GM15510 (cell line): ENCODE measurements around the gene SEBOX.

Experiments
- POLR2A ChIP-seq: IDR thresholded peaks from 3 replicates; pipeline ENCODE4 v1.6.1; 2011; ENCODE audit warnings: borderline replicate concordance; ENCODE audit not compliant: insufficient read length; ENCODE audit errors: extremely low read depth

The SEBOX gene

DNA sequence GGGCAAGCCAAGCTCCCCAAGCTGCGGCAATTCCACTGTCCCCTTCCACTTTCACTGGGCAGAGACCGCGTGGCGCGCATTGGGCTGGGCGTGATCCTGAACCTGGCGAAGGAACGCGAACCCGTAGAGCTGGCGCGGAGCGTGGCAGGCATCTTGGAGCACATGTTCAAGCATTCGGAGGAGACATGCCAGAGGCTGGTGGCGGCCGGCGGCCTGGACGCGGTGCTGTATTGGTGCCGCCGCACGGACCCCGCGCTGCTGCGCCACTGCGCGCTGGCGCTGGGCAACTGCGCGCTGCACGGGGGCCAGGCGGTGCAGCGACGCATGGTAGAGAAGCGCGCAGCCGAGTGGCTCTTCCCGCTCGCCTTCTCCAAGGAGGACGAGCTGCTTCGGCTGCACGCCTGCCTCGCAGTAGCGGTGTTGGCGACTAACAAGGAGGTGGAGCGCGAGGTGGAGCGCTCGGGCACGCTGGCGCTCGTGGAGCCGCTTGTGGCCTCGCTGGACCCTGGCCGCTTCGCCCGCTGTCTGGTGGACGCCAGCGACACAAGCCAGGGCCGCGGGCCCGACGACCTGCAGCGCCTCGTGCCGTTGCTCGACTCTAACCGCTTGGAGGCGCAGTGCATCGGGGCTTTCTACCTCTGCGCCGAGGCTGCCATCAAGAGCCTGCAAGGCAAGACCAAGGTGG lies 16.3 kb upstream of the SEBOX start:
- TF ChIP-seq POLR2A = no peak

DNA sequence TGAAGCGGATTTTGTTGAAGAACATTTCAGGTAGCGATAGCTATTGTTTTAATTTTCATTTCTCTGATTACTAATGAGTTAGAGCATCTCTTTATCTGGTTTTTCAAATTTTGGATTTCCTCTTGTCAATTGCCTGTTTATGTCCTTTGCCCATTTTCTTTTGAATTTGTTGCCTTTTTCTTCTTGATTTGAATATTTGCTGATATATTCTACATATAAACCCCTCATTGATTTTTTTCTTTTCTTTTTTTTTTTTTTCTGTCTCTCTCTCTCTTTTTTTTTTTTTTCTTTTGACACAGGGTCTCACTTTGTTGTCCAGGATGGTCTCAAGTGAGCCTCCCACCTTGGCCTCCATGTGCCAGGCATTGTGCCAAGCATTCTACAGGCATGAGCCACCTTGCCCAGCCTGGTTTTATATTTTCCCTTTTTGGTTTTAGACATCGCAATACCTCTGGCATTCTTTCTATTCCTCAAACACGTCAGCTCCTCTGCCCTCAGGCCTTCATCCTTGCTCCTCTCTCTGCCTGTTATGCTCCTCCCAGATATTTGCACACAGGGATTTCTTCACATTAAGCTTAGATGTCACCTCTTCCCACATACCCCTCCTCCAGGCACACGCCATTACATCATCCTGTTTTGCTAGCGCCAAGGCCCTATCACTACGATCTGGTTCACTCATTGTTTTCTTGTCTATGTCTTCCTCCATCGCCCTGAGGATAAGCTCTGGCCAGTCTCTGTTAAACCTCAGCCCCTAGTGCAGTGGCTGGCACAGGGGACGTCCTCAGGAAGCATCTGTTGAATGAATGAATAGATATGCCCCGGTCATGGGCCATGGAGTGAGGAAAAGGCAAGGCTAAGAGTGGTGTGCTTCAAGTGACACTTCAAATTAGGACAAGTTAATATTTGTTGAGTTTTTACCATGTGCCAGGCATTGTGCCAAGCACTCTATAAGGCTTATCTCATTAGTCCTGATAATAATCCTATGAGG lies 15.1 kb upstream of the SEBOX start:
- TF ChIP-seq POLR2A = no peak

DNA sequence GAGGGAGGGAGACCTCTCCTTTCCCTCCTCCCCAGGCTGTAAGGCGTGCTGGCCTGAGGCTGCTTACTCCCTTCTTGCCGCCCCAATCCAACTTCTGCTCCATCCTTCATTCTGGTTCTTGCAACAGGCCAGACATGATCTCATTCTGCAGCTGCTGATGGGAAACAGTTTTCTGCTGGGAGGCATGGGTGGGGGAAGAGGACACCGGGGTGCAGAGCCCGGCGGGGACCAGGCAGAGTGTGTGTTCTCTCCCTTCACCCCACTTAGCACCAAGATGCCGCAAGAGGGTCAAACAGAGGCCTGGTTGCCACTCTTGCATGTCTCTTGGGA lies 7.9 kb upstream of the SEBOX start:
- TF ChIP-seq POLR2A = no peak

DNA sequence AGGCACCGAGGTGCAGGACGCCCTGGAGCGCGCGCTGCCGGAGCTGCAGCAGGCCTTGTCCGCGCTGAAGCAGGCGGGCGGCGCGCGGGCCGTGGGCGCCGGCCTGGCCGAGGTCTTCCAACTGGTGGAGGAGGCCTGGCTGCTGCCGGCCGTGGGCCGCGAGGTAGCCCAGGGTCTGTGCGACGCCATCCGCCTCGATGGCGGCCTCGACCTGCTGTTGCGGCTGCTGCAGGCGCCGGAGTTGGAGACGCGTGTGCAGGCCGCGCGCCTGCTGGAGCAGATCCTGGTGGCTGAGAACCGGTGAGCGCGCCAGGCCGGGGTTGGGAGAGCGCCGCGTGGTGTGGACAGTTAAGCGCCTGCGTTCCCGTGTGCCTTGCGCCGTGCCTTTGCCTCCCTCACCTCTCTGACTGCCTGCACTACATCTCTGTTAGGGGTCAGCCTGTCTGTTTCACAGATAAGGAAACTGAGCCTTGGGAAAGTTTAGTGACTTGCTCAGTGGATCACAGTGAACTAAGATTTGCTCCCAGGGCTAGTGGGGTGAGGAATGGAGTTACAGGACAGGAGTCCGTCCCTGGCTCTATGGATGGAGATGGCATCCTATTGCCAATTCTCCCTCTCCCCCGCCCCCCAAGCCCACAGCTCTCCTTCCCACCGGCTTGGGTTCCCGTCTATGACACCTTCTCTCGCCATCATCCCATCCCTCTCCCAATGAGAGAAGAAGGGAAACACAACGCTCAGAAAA lies 7.4 kb upstream of the SEBOX start:
- no peak for TF ChIP-seq POLR2A

DNA sequence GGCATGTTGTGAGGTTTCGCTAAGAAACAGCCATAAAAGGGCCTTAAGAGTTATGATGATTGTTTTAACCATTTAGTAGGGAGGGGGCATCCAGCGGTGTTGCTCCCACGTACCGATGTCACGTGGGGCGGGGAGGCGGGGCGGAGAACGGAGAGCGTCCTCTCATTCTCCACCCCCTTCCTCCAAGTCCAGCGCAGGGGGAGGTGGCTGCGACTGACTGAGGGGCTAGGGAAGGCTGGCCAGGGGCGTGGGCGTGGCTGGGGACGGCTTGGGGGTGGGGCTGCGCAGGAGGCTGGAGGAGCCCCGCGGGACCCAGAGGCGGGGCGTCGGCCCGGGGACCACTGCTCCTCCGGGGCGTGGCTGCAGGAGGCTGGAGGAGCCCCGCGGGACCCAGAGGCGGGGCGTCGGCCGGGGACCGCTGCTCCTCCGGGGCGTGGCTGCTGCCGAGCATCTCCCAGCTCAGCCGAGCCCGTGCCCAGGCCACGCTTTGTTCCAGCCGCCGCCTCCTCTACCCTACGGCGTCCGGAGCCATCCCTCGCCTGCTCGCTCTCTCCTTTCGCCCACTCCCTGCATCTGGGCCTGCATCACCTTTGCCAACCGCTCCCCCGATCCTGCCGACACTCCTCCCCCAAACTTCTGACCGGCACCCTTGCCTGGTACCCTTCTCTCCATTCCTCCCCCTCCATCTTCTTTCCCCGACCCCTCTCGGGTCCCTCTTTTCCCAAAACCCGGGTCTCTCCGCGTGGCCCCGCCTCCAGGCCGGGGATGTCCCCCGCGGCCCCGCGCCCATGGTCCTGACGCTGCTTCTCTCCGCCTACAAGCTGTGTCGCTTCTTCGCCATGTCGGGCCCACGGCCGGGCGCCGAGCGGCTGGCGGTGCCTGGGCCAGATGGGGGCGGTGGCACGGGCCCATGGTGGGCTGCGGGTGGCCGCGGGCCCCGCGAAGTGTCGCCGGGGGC lies 6.5 kb upstream of the SEBOX start, which contains the start of gene SARM1:
Gene SARM1, plus strand, starts transcription at position 450 of the 958 bp plus-strand sequence. Its CDS starts 339 bp downstream, at position 789.
- TF ChIP-seq POLR2A = peak; percentile 42

DNA sequence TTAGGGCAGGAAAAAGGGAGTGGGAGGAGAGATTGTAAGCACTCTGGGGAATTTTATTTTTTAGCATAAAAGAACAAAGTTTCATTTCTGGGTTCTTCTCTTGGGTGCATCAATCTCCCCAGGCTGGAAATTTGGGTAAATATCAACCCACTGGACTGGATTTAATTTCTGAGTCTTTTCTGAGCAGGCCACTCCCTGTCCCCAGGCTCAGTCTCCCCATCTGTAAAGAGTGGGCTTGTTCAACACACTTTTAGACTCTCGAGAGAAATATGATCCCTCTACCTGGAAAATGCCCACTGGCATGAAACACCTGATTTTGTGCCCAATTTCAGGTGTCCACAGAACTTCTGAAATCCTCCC lies 5.7 kb upstream of the SEBOX start:
- no peak for TF ChIP-seq POLR2A

DNA sequence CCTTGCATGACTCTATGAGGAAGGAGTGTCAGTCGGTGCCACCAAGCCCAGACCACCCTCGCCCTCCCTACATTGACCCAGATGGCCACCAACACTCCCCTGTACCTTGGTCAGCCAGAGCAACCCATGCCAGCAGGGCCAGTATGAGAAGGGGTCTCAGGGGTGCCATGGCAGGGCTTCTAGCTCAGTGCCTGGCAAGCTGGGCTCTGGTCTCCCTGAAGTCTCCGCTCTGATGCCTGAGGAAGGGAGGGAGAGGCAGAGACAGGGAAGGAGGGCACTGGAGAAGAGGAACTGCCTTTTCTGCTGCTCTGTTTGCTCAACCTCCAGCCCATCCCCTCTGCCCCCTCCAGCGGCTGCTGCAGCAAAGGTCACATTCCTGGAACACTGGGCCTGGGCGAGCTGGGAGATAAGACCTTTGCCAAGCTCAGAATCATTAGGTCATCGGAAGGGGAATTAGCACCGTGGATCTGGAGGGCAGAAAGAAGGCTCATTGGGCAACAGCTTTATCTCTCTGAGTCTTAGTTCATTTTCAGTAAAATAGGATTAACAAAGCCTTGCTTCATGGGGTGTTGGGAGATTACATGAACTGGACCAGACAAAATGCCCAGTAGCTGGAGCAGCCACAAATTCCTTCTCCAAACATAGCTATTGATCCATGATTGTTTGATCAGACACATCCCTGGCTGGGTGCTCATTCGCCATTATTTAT lies 5.2 kb upstream of the SEBOX start, which contains the start of gene VTN:
Gene VTN, minus strand, starts transcription at position 273 of the 709 bp plus-strand sequence. Its CDS starts 104 bp downstream, at position 169.
- TF ChIP-seq POLR2A = no peak

DNA sequence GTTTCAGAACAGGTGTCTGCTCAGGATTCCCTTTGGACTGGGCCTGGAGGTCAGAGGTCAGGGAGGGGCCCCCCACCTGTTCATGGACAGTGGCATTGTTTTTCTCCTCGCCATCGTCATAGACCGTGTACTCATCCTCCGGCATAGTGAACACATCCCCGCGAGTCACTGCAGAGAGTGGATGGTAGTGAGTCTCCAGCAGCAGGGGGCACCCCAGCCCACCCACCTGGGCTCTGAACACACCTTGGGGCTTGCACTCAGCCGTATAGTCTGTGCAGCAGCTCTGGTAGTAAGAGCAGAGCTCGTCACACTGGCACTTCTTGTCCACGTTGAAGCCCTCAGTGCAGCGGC lies 4.7 kb upstream of the SEBOX start:
- TF ChIP-seq POLR2A = no peak

DNA sequence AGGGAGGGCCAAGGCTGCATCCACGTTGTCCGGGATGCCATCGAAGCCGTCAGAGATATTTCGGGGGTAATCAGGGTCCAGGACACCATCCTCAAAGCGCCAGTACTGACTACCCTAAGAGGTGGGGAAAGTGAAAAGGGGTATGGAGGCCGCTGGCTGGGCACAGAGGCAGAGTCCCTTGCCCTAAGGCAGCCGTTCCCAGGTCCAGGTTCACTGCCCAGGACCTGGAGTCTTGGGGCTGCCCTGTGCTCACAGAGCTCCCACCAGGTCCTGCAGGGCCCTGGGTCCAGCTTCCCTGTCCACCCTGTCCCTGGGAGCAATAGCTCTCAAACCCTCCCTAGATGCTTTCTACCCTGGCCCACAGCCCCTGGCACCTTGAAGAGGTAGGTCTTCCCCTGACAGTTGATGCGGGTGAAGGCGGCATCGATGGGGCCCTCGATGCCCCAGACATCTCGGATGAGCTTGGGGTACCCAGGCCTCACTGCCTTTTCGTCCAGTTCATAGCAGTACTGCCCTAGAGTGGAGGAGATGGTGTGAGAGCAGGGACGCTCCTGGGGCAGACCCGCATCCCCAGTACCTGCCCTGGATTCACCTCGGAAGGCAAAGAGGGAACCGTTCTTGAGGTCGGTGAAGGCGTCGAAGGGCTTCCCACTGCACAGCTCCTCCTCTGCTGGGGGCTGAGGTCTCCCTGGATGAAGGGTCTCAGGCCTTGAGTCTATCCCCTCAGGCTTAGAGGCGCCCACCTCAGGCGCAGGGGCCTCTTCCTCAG lies 4.1 kb upstream of the SEBOX start:
- no peak for TF ChIP-seq POLR2A

DNA sequence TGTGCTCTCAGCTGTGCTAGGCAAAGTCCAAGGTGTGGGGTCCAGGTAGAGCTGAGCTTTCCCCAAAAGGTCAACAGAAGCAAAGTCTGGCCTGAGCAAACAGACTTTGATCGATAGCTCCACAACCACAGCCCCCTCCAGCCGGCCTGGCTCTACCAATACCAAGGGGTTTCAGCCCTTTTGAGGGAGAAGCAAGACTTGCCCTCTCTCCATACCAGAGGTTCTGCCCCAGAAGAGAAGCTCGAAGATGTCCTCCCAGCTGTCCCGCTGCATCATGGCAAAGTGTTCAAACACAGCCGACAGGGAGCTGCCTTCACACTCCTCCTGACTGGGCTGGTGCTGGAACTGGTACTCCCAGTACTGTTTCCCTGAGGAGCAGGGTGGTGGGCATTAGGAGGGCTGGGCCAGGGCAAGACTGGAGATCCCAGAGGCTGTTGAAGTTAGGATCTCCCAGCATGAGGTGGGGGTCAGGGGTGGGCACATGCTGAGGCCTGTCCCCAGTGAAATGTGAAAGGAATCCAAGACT lies 3.4 kb upstream of the SEBOX start:
- no peak for TF ChIP-seq POLR2A

DNA sequence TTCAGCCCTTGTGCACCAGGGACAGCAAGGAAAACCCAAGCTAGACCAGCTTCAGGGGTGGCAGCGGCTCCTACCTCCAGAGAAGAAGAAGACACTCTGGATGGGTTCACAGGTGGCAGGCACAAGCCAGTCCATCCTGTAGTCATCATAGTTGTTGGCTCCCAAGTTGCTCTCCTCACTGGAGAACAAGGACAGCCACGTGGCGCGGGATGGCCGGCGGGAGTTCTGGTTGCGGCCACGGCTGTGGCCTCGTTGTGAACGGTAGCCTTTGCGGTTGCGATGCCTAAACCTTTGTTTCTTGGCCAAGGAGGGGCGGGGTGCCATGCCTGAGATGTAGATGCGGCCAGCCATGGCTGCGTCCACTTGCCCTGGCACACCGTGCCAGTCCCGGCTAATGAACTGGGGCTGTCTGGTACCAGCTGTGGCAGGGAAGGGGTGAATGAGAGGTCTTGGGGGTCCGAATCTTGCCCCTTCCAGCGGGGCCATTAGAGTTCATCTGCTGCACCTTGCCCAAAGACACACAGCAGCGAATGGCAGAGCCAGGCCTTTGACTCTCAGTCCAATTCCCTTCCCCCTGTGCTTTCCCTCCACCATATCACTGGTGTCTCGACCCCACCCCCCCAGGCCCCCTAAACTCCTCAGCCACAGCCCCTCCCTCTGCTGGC lies 2.8 kb upstream of the SEBOX start:
- no peak for TF ChIP-seq POLR2A

DNA sequence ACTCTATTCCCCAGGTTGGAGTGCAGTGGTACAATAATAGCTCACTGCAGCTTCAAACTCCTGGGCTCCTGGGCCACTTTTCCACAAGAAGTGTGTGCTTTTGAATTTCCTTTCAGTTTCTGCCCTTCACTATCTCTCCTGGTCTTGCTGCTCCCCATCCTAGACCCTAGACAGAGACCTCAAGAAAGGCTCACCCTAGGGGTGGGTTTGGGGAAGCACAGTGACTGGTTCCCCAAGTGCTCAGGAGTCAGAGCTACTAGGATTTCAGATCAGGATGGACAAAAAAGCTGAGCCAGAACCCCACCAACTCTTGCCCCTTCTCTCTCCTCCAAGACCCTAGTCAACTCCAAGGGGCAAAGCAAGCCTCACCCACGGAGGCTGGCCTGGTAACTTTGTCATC lies 1.6 kb upstream of the SEBOX start:
- TF ChIP-seq POLR2A = no peak
